Kidney epithelial cell (primary cell): Measurements from ENCODE around the gene TSHZ2. TPM values are rescaled to one million over a fixed set of nuclear protein-coding genes. Genes with fewer than 3 reads are reported as not detected.

Experiments
- DNase-seq: peaks from one replicate; pipeline ENCODE4 v3.0.0-alpha.2; 2010; ENCODE audit warnings: low read depth
- H3K27me3 ChIP-seq: 2 replicates; pipeline ENCODE4 v1.6.0; 2011; ENCODE audit warnings: low read length; ENCODE audit not compliant: control insufficient read depth, insufficient read depth
- H3K36me3 ChIP-seq: 2 replicates; pipeline ENCODE4 v1.5.1; 2011; ENCODE audit warnings: low read length; ENCODE audit not compliant: control insufficient read depth, insufficient read depth
- H3K4me3 ChIP-seq: 2 replicates; pipeline ENCODE4 v1.5.1; 2011; ENCODE audit warnings: low read depth, mild to moderate bottlenecking, control low read depth, low read length
- CTCF ChIP-seq: IDR thresholded peaks from 2 replicates; pipeline ENCODE4 v1.5.1; 2011; ENCODE audit warnings: mild to moderate bottlenecking, moderate library complexity, low read length, control low read depth, inconsistent platforms; ENCODE audit not compliant: insufficient read depth, poor library complexity, severe bottlenecking
- total RNA-seq: library from RNA; depleted of rRNA; stranded (reverse); fragments of >200 nt; gene quantifications from 2 replicates; pipeline ENCODE4 v1.2.3, GENCODE V29; 2015

The TSHZ2 gene
- total RNA-seq, 1 donor from 2014 or later: 1.0 TPM

- no peaks in the 10 kb centered on the region for H3K27me3 ChIP-seq
- H3K4me3 ChIP-seq: no peak overlapping the region
- no peak for TF ChIP-seq CTCF
- H3K36me3 ChIP-seq: no peaks in the 10 kb centered on the region
- no peak for DNase-seq
These were observed 279.8 kb downstream of the TSHZ2 start for GRCh38 chr20:53252002-53252401.

- Histone ChIP-seq H3K4me3 (no peak overlapping the region), H3K36me3 (no peaks in the 10 kb centered on the region), H3K27me3 (no peaks in the 10 kb centered on the region)
- no peak for DNase-seq
- no peak for TF ChIP-seq CTCF
These were observed 281.5 kb downstream of the TSHZ2 start for GRCh38 chr20:53253668-53254067.

GRCh38 chr20:53255102-53255710, 283.0 kb downstream of the TSHZ2 start:
- no peak for TF ChIP-seq CTCF
- DNase-seq: no peak
- Histone ChIP-seq H3K27me3 (no peaks in the 10 kb centered on the region), H3K4me3 (no peak overlapping the region), H3K36me3 (no peaks in the 10 kb centered on the region)

- DNase-seq: no peak
- Histone ChIP-seq H3K27me3 (no peaks in the 10 kb centered on the region), H3K36me3 (no peaks in the 10 kb centered on the region), H3K4me3 (no peak overlapping the region)
- no peak for TF ChIP-seq CTCF
These were observed 286.6 kb downstream of the TSHZ2 start for GRCh38 chr20:53258741-53259140.

- H3K4me3 ChIP-seq: no peak overlapping the region
- no peaks in the 10 kb centered on the region for H3K36me3 ChIP-seq
- no peak for TF ChIP-seq CTCF
- no peaks in the 10 kb centered on the region for H3K27me3 ChIP-seq
- DNase-seq: no peak
These were observed 288.0 kb downstream of the TSHZ2 start for GRCh38 chr20:53260168-53260567.

- no peaks in the 10 kb centered on the region for H3K36me3 ChIP-seq
- no peaks in the 10 kb centered on the region for H3K27me3 ChIP-seq
- H3K4me3 ChIP-seq: no peak overlapping the region
- TF ChIP-seq CTCF: no peak
- DNase-seq: no peak
These were observed 288.4 kb downstream of the TSHZ2 start for GRCh38 chr20:53260591-53260990.
